HepG2 (cell line): ENCODE data around the gene DSCAML1.
A peak's percentile ranks its signal among the peaks of the same experiment; 100 is the strongest.

ENCODE experiments used
- ATAD3A ChIP-seq: sonication (generic); formaldehyde crosslinking; IDR thresholded peaks from 2 replicates; pipeline ENCODE4 v1.4.0; 2020; ENCODE audit warnings: missing genetic modification reagents
- CEBPG ChIP-seq: IDR thresholded peaks from 2 replicates; pipeline ENCODE4 v1.6.1; 2016
- CTCF ChIP-seq: sonication (generic); formaldehyde crosslinking; IDR thresholded peaks from 2 replicates; pipeline ENCODE4 v1.5.0; 2020; ENCODE audit warnings: mild to moderate bottlenecking, missing genetic modification reagents, moderate library complexity
- HDAC2 ChIP-seq: sonication (generic); formaldehyde crosslinking; IDR thresholded peaks from 2 replicates; pipeline ENCODE4 v1.4.0; 2020; ENCODE audit warnings: missing genetic modification reagents
- HNRNPLL ChIP-seq: fragments of 200-400 bp; formaldehyde crosslinking; IDR thresholded peaks from 2 replicates; pipeline ENCODE4 v1.6.1; 2017; ENCODE audit warnings: mild to moderate bottlenecking, low read depth, low read length; ENCODE audit not compliant: poor library complexity, severe bottlenecking
- MAZ ChIP-seq, 2 experiments: sonication (generic) in 1 of 2; formaldehyde crosslinking in 1 of 2; IDR thresholded peaks; 2 replicates each; pipeline versions ENCODE4 v1.5.0 to v1.6.1; 2012 to 2020; ENCODE audit warnings: low read depth in 2 of 2, mild to moderate bottlenecking in 2 of 2, borderline replicate concordance in 1 of 2, improper control_type of control experiment in 1 of 2, low read length in 1 of 2, missing genetic modification reagents in 1 of 2, moderate library complexity in 1 of 2
- POLR2A ChIP-seq, 2 experiments: IDR thresholded peaks; 2 replicates each; pipeline ENCODE4 v1.6.1; 2011; ENCODE audit warnings: low read depth in 2 of 2, low read length in 2 of 2, mild to moderate bottlenecking in 1 of 2, moderate library complexity in 1 of 2; ENCODE audit not compliant: insufficient read depth in 1 of 2
- RAD21 ChIP-seq: fragments of 450-650 bp; formaldehyde crosslinking; IDR thresholded peaks from 2 replicates; pipeline ENCODE4 v1.5.0; 2020; ENCODE audit warnings: mild to moderate bottlenecking
- RAD51 ChIP-seq: fragments of 450-650 bp; IDR thresholded peaks from 2 replicates; pipeline ENCODE4 v1.6.1; 2016; ENCODE audit warnings: borderline replicate concordance
- TOPORS ChIP-seq: sonication (generic); formaldehyde crosslinking; IDR thresholded peaks from 2 replicates; pipeline ENCODE4 v1.8.0; 2023; ENCODE audit warnings: mild to moderate bottlenecking, missing genetic modification reagents
- YY1 ChIP-seq: IDR thresholded peaks from 2 replicates; pipeline ENCODE4 v1.6.1; 2011; ENCODE audit warnings: low read length, low read depth, moderate library complexity, mild to moderate bottlenecking; ENCODE audit not compliant: insufficient read depth, insufficient replicate concordance
- ZBED4 ChIP-seq: sonication (generic); formaldehyde crosslinking; IDR thresholded peaks from 2 replicates; pipeline ENCODE4 v1.4.0; 2020; ENCODE audit warnings: missing genetic modification reagents, borderline replicate concordance
- ZFP36 ChIP-seq: fragments of 150-350 bp; IDR thresholded peaks from 2 replicates; pipeline ENCODE4 v1.6.1; 2018; ENCODE audit warnings: borderline replicate concordance, low read length, low read depth; ENCODE audit not compliant: partially characterized antibody
- ZNF33A ChIP-seq: sonication (generic); formaldehyde crosslinking; IDR thresholded peaks from 2 replicates; pipeline ENCODE4 v1.5.1; 2020; ENCODE audit warnings: missing genetic modification reagents, mild to moderate bottlenecking, moderate library complexity, borderline replicate concordance

- no peak for TF ChIP-seq YY1
- TF ChIP-seq CTCF (CRISPR knock-in tag), result no peak
- TF ChIP-seq ZBED4 (CRISPR knock-in tag), result no peak
- TF ChIP-seq HDAC2 (CRISPR knock-in tag), result 0 out of 2 replicates have a peak, but pooled peaks have one; percentile 16
- TF ChIP-seq ZFP36, result no peak
- no peak for TF ChIP-seq POLR2A (IDR thresholded peaks at IDR 0.05; ENCODE audit: insufficient read depth in 1 of 2, low read depth in 2 of 2, low read length in 2 of 2)
- TF ChIP-seq TOPORS, result no peak
- no peak for TF ChIP-seq MAZ (IDR thresholded peaks at IDR 0.05; ENCODE audit: borderline replicate concordance, low read depth, low read length)
- TF ChIP-seq MAZ (CRISPR knock-in tag; IDR thresholded peaks at IDR 0.05; ENCODE audit: low read depth), result no peak
- no peak for TF ChIP-seq ZNF33A
- TF ChIP-seq HNRNPLL, result no peak
- TF ChIP-seq ATAD3A (CRISPR knock-in tag), result no peak
- TF ChIP-seq RAD51, result no peak
- no peak for TF ChIP-seq RAD21 (CRISPR knock-in tag)
- no peak for TF ChIP-seq CEBPG (CRISPR knock-in tag)
These were observed 199.9 kb downstream of the DSCAML1 start for GRCh38 chr11:117597071-117597470.
